Upper lobe of left lung (tissue), 6 donors: ENCODE data around the gene PRPF18. TPM values are rescaled to one million over a fixed set of nuclear protein-coding genes. Genes with fewer than 3 reads are reported as not detected.
"Not testable (repeated sequence)": the region's sequence is repeated elsewhere in the genome, so short reads cannot be mapped to it uniquely, and the experiment has no call there.

ENCODE experiments used
- ATAC-seq, 2 donors: fragments of 200-7000 bp; cut with Tn5 transposase; one replicate each; pipeline ENCODE4 v1.9.1; 2022; ENCODE audit warnings: mild to moderate bottlenecking in 2 of 2, moderate library complexity in 2 of 2; ENCODE audit not compliant: low FRiP score in 2 of 2
- DNase-seq, 2 donors: peaks; one replicate each; pipeline ENCODE4 v3.0.0-alpha.2; 2019 to 2020
- H3K27ac ChIP-seq, 4 donors: fragments of 200-600 bp; sonication (generic); one replicate each; pipeline ENCODE4 v1.5.1; 2016 to 2019
- H3K27me3 ChIP-seq, 4 donors: fragments of 200-600 bp; sonication (generic); one replicate each; pipeline ENCODE4 v1.5.1; 2017 to 2019
- H3K36me3 ChIP-seq, 4 donors: fragments of 200-600 bp; sonication (generic); one replicate each; pipeline ENCODE4 v1.5.1; 2016 to 2019
- H3K4me1 ChIP-seq, 4 donors: fragments of 200-600 bp; sonication (generic); one replicate each; pipeline ENCODE4 v1.5.1; 2018 to 2019
- H3K4me3 ChIP-seq, 4 donors: fragments of 200-600 bp; sonication (generic); one replicate each; pipeline ENCODE4 v1.5.1; 2017 to 2019; ENCODE audit warnings: mild to moderate bottlenecking in 2 of 4, moderate library complexity in 1 of 4
- H3K9me3 ChIP-seq, 4 donors: fragments of 200-600 bp; sonication (generic); one replicate each; pipeline ENCODE4 v1.5.1; 2018 to 2019
- CTCF ChIP-seq, 6 experiments: fragments of 450-650 bp in 4 of 6; fragments of 200-600 bp in 2 of 6; sonication (generic) in 2 of 6; IDR thresholded peaks; one replicate each; pipeline ENCODE4 v1.5.1; 2016 to 2019; ENCODE audit warnings: antibody characterized with exemption in 6 of 6
- EP300 ChIP-seq, 4 donors: sonication (generic); formaldehyde crosslinking; IDR thresholded peaks; one replicate each; pipeline ENCODE4 v1.5.1; 2017; ENCODE audit warnings: antibody characterized with exemption in 4 of 4, control low read depth in 2 of 4
- POLR2A ChIP-seq, 4 donors: fragments of 450-650 bp; IDR thresholded peaks; one replicate each; pipeline ENCODE4 v1.5.1; 2016 to 2017; ENCODE audit warnings: antibody characterized with exemption in 4 of 4, mild to moderate bottlenecking in 2 of 4
- POLR2AphosphoS5 ChIP-seq, 2 donors: sonication (generic); formaldehyde crosslinking; IDR thresholded peaks; one replicate each; pipeline ENCODE4 v1.5.1; 2017; ENCODE audit warnings: antibody characterized with exemption in 2 of 2
- WGBS, 2 donors: methylation state at CpG; one replicate each; pipeline ENCODE4 v1.1.5; 2017 to 2018; 5-methylcytosine and 5-hydroxymethylcytosine counted together
- total RNA-seq, 6 donors: library from RNA; depleted of rRNA in 4 of 6; stranded (reverse); fragments of >200 nt in 4 of 6; gene quantifications; one replicate each; pipeline versions ENCODE4 v1.1.0 to v1.2.1, GENCODE V29; 2016 to 2021
- donor health status: DM: no; HTN: no; CAD: no; lungs with moderate emphysema.
- donor health status: DM: no; HTN: yes; CAD: no; lungs with severe emphysema.

PRPF18 gene
- total RNA-seq, result 10 to 100 TPM; 14.4 to 50.3 (median 22.3) TPM

DNA sequence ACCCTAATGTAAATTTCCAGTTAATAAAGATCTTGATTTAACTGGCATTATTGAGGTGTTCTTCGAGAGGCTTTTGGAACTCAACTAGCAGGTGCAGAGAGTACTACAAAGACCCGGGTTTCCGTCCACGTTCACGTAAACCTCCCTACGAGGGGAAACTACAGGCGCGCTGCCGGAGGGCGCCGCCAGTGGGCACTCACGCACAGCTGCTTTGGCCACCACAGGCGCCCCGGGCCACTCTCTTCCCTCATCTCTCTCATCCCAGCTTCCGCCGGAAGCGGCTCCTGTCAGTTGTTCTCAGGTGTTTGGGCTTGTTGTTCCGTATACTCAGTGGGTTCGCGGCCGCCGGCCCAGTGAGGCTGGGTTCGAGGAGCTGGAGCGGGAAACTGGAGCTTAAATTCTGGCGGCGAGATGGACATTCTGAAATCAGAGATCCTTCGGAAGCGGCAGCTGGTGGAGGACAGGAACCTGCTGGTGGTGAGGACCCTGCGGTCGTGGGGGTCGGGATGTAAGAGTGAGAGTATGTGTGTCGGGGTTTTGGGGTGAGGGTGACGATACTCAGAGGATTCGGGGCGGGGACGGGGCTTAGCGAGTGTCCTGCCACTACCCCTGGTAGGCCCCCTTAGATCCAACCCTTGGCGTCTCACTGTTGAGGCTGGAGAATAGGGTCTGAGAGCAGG is at the start of gene PRPF18:
PRPF18 (plus strand) TSS at position 290 of the 680 bp plus-strand sequence; CDS start at position 412, 122 bp downstream.
- peak; percentile 99 to 100 for ATAC-seq
- DNase-seq, result peak; percentile 96 to 99
- 1% methylated on average over 31 to 34 of the region's 38 CpGs for WGBS, 2 donors

GRCh38 chr10:13537985-13538384 is 48.8 kb upstream of the PRPF18 start:
- H3K4me1 ChIP-seq, H3K27me3 ChIP-seq, DNase-seq, H3K27ac ChIP-seq, H3K9me3 ChIP-seq, H3K36me3 ChIP-seq, H3K4me3 ChIP-seq, ATAC-seq: not testable (repeated sequence)
- WGBS, 2 donors, result 68 to 72% methylated on average over 9 of the region's 9 CpGs

More for the DNA sequence above, at the start of gene PRPF18:
- Histone ChIP-seq H3K36me3 (peaks cover 0 to 2% (median 0%) of the 10 kb centered on the region in 4 donors), H3K9me3 (no peaks in the 10 kb centered on the region), H3K27me3 (no peaks in the 10 kb centered on the region), H3K4me1 (peaks cover 8 to 18% (median 11%) of the 10 kb centered on the region in 4 donors), H3K27ac (peak within 1 kb of the TSS; percentile 53 to 84 (median 66)), H3K4me3 (peak within 1 kb of the TSS; percentile 74 to 93 (median 81))
- TF ChIP-seq POLR2A (IDR thresholded peaks at IDR 0.05) (peak in 2 of 4 donors; percentile 37 to 48), CTCF (IDR thresholded peaks at IDR 0.05) (peak; percentile 87 to 96 (median 94)), EP300 (IDR thresholded peaks at IDR 0.05) (no peak), POLR2AphosphoS5 (IDR thresholded peaks at IDR 0.05) (peak; percentile 70 to 80)

DNA sequence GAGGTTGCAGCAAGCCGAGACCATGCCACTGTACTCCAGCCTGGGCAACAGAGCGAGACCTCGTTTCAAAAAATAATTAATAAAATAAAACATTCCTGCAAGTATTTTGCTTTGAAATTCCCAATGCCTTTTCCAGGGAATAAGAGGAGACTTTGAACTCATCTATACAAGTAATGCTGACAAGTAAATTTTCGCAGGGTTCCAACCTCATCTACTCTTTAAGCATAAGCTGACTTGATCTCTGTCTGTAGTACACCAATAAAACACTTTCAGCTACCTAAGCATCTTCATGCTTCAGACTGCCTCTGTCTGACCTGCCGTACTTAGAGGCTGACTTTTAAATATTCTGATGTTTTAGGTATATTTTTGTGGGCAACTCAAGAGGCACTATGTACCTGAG is 44.2 kb upstream of the PRPF18 start:
- WGBS, 2 donors, result 87 to 89% methylated on average over 5 of the region's 5 CpGs
- TF ChIP-seq CTCF (IDR thresholded peaks at IDR 0.05) (no peak), EP300 (IDR thresholded peaks at IDR 0.05) (no peak), POLR2A (IDR thresholded peaks at IDR 0.05) (no peak), POLR2AphosphoS5 (IDR thresholded peaks at IDR 0.05) (no peak)
- Histone ChIP-seq H3K4me3 (no peak overlapping the region), H3K27ac (no peak overlapping the region), H3K27me3 (no peaks in the 10 kb centered on the region), H3K9me3 (no peaks in the 10 kb centered on the region), H3K4me1 (no peaks in the 10 kb centered on the region), H3K36me3 (no peaks in the 10 kb centered on the region)
- ATAC-seq, result no peak
- DNase-seq, result no peak

DNA sequence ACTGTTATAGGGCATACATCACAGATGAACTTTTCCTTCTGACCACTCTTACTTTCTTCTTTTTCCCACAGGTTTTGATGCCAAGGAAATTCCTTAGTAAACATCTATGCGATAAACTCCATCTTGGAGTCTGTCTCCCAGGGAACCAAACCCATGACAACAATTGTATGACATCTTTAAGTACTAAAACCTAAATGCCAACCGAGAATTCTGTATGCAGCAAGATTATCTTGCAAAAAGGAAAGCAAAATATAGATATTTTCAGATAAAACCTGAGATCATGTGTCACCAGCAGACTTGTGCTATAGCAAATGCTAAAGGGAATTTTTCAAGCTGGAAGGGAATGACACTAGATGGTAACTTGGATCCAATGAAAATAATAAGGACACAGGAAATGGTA is 36.0 kb upstream of the PRPF18 start:
- H3K36me3 ChIP-seq, result no peaks in the 10 kb centered on the region
- no peaks in the 10 kb centered on the region for H3K4me1 ChIP-seq
- H3K4me3 ChIP-seq, result no peak overlapping the region
- WGBS, 2 donors, result 75 to 82% methylated on average over 2 of the region's 2 CpGs
- peaks cover 0 to 9% (median 4%) of the 10 kb centered on the region in 4 donors for H3K9me3 ChIP-seq
- no peak overlapping the region for H3K27ac ChIP-seq
- no peak for TF ChIP-seq CTCF (IDR thresholded peaks at IDR 0.05)
- no peak for TF ChIP-seq POLR2AphosphoS5 (IDR thresholded peaks at IDR 0.05)
- TF ChIP-seq POLR2A (IDR thresholded peaks at IDR 0.05), result no peak
- TF ChIP-seq EP300 (IDR thresholded peaks at IDR 0.05), result no peak
- DNase-seq (no peak), ATAC-seq (no peak)
- H3K27me3 ChIP-seq, result no peaks in the 10 kb centered on the region

DNA sequence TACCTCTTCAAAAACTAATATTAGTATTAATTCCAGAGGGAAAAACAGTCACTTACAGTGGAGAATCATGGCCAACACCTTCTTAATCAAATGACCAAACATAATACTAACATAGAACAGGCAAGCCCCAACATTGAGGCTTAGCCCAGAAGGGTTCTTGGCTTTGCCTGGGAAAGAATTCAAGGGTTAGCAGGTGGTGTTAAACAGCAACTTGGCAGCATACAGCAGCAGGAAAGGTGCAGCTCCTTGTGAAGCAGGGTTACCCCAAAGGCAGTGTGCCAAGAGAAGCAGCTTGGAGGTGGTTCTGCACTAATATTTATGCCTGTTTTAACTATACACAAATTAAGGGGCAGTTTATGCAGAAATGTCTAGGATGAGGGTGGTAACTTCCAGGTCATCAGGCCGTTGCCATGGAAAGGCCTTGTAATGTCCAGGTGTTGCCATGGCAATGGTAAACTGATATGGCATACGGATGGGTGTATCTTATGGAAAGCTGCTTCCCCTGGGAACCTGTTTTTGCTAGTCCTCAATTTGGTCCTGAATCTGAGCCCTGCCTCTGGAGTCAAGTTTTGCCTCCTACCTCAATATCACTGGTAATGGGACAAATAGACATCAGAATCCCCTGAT is 30.8 kb upstream of the PRPF18 start:
- Histone ChIP-seq H3K27me3 (no peaks in the 10 kb centered on the region), H3K4me3 (no peak overlapping the region), H3K27ac (no peak overlapping the region), H3K4me1 (no peaks in the 10 kb centered on the region), H3K9me3 (no peaks in the 10 kb centered on the region), H3K36me3 (no peaks in the 10 kb centered on the region)
- TF ChIP-seq POLR2A (IDR thresholded peaks at IDR 0.05) (no peak), CTCF (IDR thresholded peaks at IDR 0.05) (no peak), EP300 (IDR thresholded peaks at IDR 0.05) (no peak), POLR2AphosphoS5 (IDR thresholded peaks at IDR 0.05) (no peak)
- ATAC-seq, result no peak
- no peak for DNase-seq
- 69% methylated on average over 2 of the region's 2 CpGs; no CpG with 5 or more reads in 1 of the 2 donors for WGBS, 2 donors
